NCI-H524 (cell line): ENCODE results near the gene BCAS3.
A peak's percentile ranks its signal among the peaks of the same experiment; 100 is the strongest.

ENCODE experiments used
- DNase-seq, 2 experiments: peaks; one replicate each; lab custom pipeline; 2025; lab: John Stamatoyannopoulos, UW

BCAS3 gene

GRCh38 chr17:61065263-61065773 lies 387.7 kb downstream of the BCAS3 start:
- DNase-seq, result no peak

GRCh38 chr17:61066062-61066461 lies 388.4 kb downstream of the BCAS3 start:
- peak in 1 of 2 experiments; percentile 38 for DNase-seq

DNA sequence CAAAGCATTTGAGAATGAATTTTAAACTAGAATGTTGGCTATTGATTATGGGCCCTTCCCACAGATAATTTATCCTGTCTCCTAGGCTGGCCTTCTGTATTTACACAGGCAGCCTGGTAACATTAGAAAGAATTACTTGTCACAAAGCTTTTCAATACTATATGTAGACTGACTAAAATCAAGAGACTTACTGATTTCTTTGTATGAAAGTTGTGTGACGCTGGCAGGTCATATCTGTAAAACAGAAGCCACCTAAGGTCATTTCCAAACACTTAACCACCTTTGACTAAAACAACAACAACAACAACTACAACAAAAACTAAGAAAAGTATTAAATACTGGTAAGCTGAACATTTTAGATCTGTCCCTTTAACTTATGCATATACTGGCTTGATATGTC lies 393.0 kb downstream of the BCAS3 start:
- DNase-seq, result no peak

GRCh38 chr17:61072648-61073047 lies 395.0 kb downstream of the BCAS3 start:
- DNase-seq, result no peak

- DNase-seq, result no peak
These were observed 395.5 kb downstream of the BCAS3 start for GRCh38 chr17:61073131-61073530.

GRCh38 chr17:61073799-61074513 lies 396.3 kb downstream of the BCAS3 start:
- DNase-seq, result no peak

GRCh38 chr17:61075988-61076387 lies 398.3 kb downstream of the BCAS3 start:
- peak; percentile 58 to 92 for DNase-seq

- DNase-seq, result peak in 1 of 2 experiments; percentile 61
These were observed 399.0 kb downstream of the BCAS3 start for GRCh38 chr17:61076621-61077031.

DNA sequence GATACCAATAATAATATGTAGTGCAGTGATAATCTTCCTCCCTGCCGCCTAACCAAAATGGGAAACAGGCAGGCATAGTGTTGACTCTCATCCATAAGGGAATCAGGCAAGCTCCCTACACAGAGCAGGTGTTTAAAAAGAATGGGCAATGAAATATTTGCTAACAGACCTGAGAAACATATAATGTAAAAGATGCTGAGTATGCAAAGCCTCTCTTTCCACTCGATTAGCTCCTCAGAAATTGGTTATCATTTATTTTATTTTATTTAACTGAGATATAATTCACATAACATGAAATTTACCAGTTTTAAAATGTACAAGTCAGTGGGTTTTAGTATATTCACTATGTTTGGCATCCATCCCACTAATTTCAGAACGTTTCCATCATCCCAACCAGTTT lies 404.3 kb downstream of the BCAS3 start:
- DNase-seq, result no peak

DNA sequence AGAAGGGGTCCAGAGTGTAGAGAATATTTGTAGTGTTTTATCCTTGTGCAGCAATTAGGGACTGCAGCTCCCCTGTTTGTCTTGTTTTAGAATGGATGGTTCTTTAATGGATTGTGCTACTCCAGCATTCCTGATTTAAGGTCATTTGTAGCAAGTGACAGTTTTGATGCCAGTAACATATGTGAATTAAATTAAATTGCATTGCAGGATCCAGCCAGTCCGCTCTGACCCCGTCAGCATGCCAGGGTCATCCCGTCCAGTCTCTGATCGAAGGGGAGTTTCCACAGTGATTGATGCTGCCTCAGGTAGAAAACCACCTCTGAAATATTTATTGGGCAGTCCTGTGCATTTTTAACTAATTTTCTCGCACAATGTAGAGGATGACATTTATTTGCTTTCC lies 406.6 kb downstream of the BCAS3 start:
- no peak for DNase-seq

GRCh38 chr17:61087024-61087423 lies 409.4 kb downstream of the BCAS3 start:
- peak in 1 of 2 experiments; percentile 7 for DNase-seq

- DNase-seq, result no peak
These were observed 410.9 kb downstream of the BCAS3 start for GRCh38 chr17:61088556-61088955.

- no peak for DNase-seq
These were observed 413.4 kb downstream of the BCAS3 start for GRCh38 chr17:61091096-61091495.

GRCh38 chr17:61097781-61098180 lies 420.1 kb downstream of the BCAS3 start:
- no peak for DNase-seq

- no peak for DNase-seq
These were observed 428.7 kb downstream of the BCAS3 start for GRCh38 chr17:61106354-61106753.

DNA sequence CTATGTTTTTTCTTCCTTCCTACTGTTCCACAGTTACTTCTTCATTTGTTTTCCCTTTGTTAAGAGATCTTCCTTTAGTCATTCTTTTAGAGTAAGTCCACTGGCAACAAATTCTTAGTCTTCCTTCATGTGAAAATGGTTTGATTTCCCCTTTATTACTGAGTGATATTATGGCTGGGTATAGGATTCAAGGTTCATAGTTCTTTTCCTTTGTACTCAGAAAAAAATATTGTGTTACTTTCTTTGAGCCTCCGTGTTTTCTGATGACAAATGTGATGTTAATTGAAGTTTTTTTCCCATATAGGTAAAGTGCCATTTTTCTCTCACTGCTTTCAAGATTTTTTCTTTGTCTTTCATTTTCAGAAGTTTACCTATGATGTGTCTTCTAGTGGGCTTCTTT lies 438.9 kb downstream of the BCAS3 start:
- DNase-seq, result no peak

DNA sequence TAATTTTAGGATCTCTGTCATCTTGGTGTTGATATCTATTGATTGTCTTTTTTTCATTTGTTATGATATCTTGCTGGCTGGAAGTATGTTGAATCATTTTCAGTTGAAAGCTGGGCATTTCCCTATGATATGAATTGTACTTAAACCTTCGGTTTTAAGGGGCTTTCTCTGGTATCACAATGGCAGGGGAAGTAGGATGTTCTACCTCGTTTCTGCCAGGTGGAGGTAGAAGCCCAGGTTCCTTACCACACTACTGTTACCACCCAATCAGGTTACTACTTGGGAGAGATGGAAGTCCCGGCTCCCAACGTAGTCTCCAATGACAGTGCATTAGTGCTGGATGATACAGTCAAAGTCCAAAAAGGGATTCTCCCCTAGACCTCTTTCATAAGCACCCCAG lies 440.3 kb downstream of the BCAS3 start:
- no peak for DNase-seq

GRCh38 chr17:61118871-61119270 lies 441.2 kb downstream of the BCAS3 start:
- peak in 1 of 2 experiments; percentile 18 for DNase-seq

GRCh38 chr17:61122326-61122913 lies 444.8 kb downstream of the BCAS3 start:
- peak in 1 of 2 experiments; percentile 24 for DNase-seq

- no peak for DNase-seq
These were observed 446.9 kb downstream of the BCAS3 start for GRCh38 chr17:61124562-61124961.

GRCh38 chr17:61126473-61127249 lies 449.0 kb downstream of the BCAS3 start:
- DNase-seq, result no peak

DNA sequence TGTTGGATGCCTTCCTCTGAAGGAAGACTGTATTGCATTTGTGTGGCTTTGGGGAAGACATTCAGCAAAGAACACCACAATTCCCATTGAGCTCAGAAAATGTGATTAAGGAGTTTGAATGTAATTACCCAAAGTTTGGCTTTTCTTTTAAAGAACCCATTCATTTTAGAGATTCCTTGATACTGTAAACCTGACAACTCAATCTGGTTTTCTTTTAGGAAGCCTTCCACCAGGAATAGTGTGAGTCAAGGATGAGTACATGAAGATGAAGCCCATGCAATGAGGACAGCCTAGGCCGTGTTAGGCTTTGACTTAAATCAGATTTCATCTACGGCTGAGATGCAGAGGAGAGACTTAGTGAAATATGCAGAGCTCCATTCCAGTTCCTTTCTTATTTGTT lies 450.3 kb downstream of the BCAS3 start:
- DNase-seq, result no peak

GRCh38 chr17:61128661-61129115 lies 451.0 kb downstream of the BCAS3 start:
- no peak for DNase-seq
